ENCODE measurements around the gene CCR3. TPM values are rescaled to one million over a fixed set of nuclear protein-coding genes. Genes with fewer than 3 reads are reported as not detected.

The CCR3 gene
- total RNA-seq, 1 donor from 2014 or later: not detected

DNA sequence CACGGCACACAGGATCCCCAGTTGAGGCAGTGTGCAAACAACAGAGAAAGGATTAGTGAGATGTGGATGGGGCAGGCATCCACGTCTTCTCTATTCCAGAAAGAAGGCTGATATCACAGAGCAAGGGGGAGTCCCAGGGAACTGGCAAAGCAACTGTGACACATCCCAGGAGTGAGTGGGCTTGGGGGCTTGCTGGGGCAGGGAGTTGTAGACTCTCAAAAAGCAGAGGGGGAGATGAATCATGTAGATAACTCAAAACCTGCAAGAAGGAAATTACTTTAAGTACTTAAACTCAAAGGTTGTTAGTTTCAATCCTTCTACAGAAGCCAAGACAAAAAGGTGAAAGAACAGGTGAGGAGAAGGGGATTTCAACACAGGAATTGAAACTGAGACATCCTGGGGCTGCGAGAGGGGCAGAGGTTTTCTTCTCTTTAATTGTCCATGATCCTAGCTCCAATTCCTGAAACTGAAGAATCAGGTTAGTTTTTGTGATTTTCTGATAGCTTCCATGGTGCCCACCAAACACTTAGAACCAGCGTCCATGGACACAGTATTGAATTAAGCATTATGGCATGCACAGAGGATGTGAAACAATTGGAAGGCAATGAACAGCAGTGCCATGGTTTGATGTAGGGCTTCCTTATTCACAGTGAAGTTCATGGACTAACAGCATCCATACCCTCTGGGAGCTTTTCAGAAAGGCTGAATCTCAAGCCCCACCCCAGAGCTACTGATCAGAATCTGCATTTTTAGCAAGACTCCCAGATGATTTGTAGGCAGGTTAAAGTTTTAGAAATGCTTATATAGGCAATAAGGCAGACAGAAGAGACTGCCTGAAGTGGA, 52.0 kb downstream of the CCR3 start:
- H3K4me1 ChIP-seq: no peaks in the 10 kb centered on the region
- H3K27me3 Mint-ChIP-seq (ENCODE audit: insufficient read depth, low read depth): peaks cover 2% of the 10 kb centered on the region
- H3K4me1 Mint-ChIP-seq: no peaks in the 10 kb centered on the region
- H3K27ac ChIP-seq: no peak overlapping the region
- no peak overlapping the region for H3K27ac Mint-ChIP-seq
- H3K79me2 ChIP-seq (ENCODE audit: low read depth): no peaks in the 10 kb centered on the region
- H3K4me2 ChIP-seq: no peak overlapping the region
- no peak overlapping the region for H3K4me3 ChIP-seq
- H2AFZ ChIP-seq (replicated peaks): no peak overlapping the region
- DNase-seq (ENCODE audit: low spot score): no peak
- no peaks in the 10 kb centered on the region for H3K36me3 Mint-ChIP-seq
- no peaks in the 10 kb centered on the region for H3K36me3 ChIP-seq
- H3F3A ChIP-seq (ENCODE audit: low read depth): no peaks in the 10 kb centered on the region
- no peak for TF ChIP-seq EZH2 (IDR thresholded peaks at IDR 0.05)
- TF ChIP-seq EZH2phosphoT487 (IDR thresholded peaks at IDR 0.05): no peak
- TF ChIP-seq, protein P1, sequence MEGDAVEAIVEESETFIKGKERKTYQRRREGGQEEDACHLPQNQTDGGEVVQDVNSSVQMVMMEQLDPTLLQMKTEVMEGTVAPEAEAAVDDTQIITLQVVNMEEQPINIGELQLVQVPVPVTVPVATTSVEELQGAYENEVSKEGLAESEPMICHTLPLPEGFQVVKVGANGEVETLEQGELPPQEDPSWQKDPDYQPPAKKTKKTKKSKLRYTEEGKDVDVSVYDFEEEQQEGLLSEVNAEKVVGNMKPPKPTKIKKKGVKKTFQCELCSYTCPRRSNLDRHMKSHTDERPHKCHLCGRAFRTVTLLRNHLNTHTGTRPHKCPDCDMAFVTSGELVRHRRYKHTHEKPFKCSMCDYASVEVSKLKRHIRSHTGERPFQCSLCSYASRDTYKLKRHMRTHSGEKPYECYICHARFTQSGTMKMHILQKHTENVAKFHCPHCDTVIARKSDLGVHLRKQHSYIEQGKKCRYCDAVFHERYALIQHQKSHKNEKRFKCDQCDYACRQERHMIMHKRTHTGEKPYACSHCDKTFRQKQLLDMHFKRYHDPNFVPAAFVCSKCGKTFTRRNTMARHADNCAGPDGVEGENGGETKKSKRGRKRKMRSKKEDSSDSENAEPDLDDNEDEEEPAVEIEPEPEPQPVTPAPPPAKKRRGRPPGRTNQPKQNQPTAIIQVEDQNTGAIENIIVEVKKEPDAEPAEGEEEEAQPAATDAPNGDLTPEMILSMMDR (IDR thresholded peaks at IDR 0.05): no peak
- peaks cover 2% of the 10 kb centered on the region for H3K9me3 Mint-ChIP-seq
- H4K20me1 ChIP-seq (ENCODE audit: low read depth): no peaks in the 10 kb centered on the region
- no peak overlapping the region for H3K9ac ChIP-seq
- no peaks in the 10 kb centered on the region for H3K27me3 ChIP-seq
- H3K4me3 Mint-ChIP-seq: no peak overlapping the region
- no peaks in the 10 kb centered on the region for H3K9me3 ChIP-seq (ENCODE audit: low read depth)

DNA sequence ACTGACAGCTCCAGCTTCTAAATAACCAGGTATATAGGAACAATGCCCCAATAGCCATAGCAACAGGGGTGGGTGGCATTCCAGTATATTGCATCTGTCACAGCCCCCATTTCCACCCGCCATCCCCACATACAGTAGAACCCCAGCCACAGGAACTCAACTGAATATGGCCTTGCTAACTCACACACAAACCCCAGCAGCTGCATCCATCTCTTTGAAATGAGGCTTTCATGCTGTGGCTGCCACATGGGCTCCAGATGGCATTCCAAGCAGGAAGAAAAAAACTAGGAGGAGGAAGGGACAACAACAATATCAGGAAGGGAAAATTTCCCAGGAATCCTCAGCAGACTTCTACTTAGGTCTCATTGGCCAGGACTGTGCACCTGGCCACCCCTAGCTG, 54.6 kb downstream of the CCR3 start:
- no peaks in the 10 kb centered on the region for H3K36me3 ChIP-seq
- H3K27me3 ChIP-seq: no peaks in the 10 kb centered on the region
- Mint-ChIP-seq H3K4me3 (no peak overlapping the region), H3K9me3 (peaks cover 2% of the 10 kb centered on the region), H3K4me1 (no peaks in the 10 kb centered on the region), H3K36me3 (no peaks in the 10 kb centered on the region), H3K27ac (no peak overlapping the region), H3K27me3 (ENCODE audit: insufficient read depth, low read depth) (peaks cover 2% of the 10 kb centered on the region)
- no peak overlapping the region for H3K9ac ChIP-seq
- H2AFZ ChIP-seq (replicated peaks): no peak overlapping the region
- H3K27ac ChIP-seq: no peak overlapping the region
- no peaks in the 10 kb centered on the region for H3K9me3 ChIP-seq (ENCODE audit: low read depth)
- H3F3A ChIP-seq (ENCODE audit: low read depth): no peaks in the 10 kb centered on the region
- no peak for DNase-seq (ENCODE audit: low spot score)
- H3K4me2 ChIP-seq: no peak overlapping the region
- no peaks in the 10 kb centered on the region for H4K20me1 ChIP-seq (ENCODE audit: low read depth)
- TF ChIP-seq EZH2phosphoT487 (IDR thresholded peaks at IDR 0.05): no peak
- TF ChIP-seq EZH2 (IDR thresholded peaks at IDR 0.05): no peak
- no peak overlapping the region for H3K4me3 ChIP-seq
- H3K79me2 ChIP-seq (ENCODE audit: low read depth): no peaks in the 10 kb centered on the region
- no peaks in the 10 kb centered on the region for H3K4me1 ChIP-seq

DNA sequence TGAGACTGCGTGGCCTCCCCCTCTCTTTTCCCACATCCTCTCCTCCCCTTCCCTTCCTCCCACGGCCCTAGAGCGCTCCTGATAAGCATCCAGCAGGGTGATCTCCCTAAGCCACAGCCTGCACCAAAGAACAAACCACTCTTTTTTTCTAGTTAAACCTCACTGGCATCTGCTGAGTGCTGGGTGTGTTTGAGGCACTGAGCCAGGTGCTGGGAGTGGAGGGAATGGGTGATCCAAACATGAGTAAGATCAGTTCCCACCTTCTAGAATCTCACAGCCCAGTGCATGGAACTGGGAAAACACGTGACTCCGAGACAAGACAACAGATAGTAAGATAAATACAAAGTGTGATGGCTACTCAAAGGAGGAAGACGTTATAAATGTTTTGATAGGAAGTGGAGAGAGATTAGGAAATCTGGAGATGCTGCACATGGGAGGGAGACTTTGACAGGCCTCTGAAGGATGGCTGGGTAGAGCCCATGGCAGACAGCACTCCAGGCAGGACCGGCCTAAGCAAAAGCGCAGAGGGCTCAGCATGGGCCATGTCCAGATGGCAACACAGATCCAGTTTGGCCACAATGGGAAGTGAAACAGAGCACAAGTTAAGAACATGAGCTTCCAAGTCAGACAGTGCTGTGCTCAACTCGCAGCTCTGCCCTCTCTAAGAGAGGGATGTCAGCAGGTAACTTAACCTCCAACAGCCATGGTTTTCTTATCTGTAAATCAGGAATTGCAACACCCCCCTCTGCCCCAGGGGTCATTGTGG, 55.6 kb downstream of the CCR3 start:
- Mint-ChIP-seq H3K27me3 (ENCODE audit: insufficient read depth, low read depth) (peaks cover 2% of the 10 kb centered on the region), H3K27ac (no peak overlapping the region), H3K9me3 (peaks cover 2% of the 10 kb centered on the region), H3K4me1 (no peaks in the 10 kb centered on the region), H3K36me3 (no peaks in the 10 kb centered on the region), H3K4me3 (no peak overlapping the region)
- Histone ChIP-seq H3K79me2 (ENCODE audit: low read depth) (no peaks in the 10 kb centered on the region), H3K9me3 (ENCODE audit: low read depth) (no peaks in the 10 kb centered on the region), H3K4me3 (no peak overlapping the region), H4K20me1 (ENCODE audit: low read depth) (no peaks in the 10 kb centered on the region), H3K36me3 (no peaks in the 10 kb centered on the region), H3K27me3 (no peaks in the 10 kb centered on the region), H3K27ac (no peak overlapping the region), H3K4me2 (no peak overlapping the region), H3F3A (ENCODE audit: low read depth) (no peaks in the 10 kb centered on the region), H3K4me1 (no peaks in the 10 kb centered on the region), H3K9ac (no peak overlapping the region), H2AFZ (replicated peaks) (no peak overlapping the region)
- TF ChIP-seq EZH2phosphoT487 (IDR thresholded peaks at IDR 0.05) (no peak), EZH2 (IDR thresholded peaks at IDR 0.05) (no peak)
- TF ChIP-seq, protein P1 (IDR thresholded peaks at IDR 0.05): no peak
- no peak for DNase-seq (ENCODE audit: low spot score)

Measured in neural progenitor cell (in vitro differentiated cells).